Measurements from ENCODE around the gene AGBL1. TPM values are rescaled to one million over a fixed set of nuclear protein-coding genes. Genes with fewer than 3 reads are reported as not detected.

The AGBL1 gene
- total RNA-seq, 1 experiment from 2014 or later, result not detected

DNA sequence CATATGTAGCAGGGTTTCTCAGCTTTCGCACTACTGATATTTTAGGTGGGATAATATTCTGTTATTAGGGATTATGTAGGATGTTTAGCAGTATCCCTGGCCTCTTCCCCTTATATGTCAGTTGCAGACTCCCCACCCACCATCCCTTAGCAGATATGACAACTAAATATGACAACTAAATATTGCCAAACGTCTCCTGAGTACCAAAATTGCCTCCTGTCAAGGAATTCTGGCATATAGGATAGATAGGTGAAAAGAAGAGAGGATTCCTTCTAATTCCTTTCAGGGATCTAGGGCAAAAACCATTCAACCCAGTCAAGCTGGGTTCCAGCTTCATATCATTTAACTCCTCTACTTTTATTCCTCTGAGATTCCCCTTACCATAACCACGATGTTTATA is 759.8 kb downstream of the AGBL1 start:
- Histone ChIP-seq H3K79me2 (ENCODE audit: insufficient read depth, low read length) (no peaks in the 10 kb centered on the region), H3K9me3 (ENCODE audit: control insufficient read depth, low read depth, low read length) (no peaks in the 10 kb centered on the region), H2BK120ac (ENCODE audit: low read depth, low read length, poor library complexity, severe bottlenecking) (no peak overlapping the region), H3K18ac (ENCODE audit: insufficient read length, low read depth, low read length) (no peak overlapping the region), H2BK5ac (ENCODE audit: insufficient read length, low read length) (no peak overlapping the region), H3K4me1 (ENCODE audit: insufficient read depth, low read length) (no peaks in the 10 kb centered on the region), H3K23me2 (ENCODE audit: insufficient read length, low read depth, low read length, poor library complexity, severe bottlenecking) (no peaks in the 10 kb centered on the region), H2BK20ac (ENCODE audit: low read depth, low read length, poor library complexity, severe bottlenecking) (no peak overlapping the region), H4K5ac (ENCODE audit: insufficient read length, low read depth, low read length) (no peak overlapping the region), H3K4me2 (ENCODE audit: insufficient read depth, insufficient read length, low read length) (no peak overlapping the region), H2AFZ (ENCODE audit: low read length) (no peak overlapping the region), H3K23ac (ENCODE audit: insufficient read length, low read depth, low read length) (no peak overlapping the region), H2BK12ac (ENCODE audit: insufficient read length, low read depth, low read length) (no peak overlapping the region), H3K9ac (ENCODE audit: extremely low read depth, insufficient read length, low read length) (no peak overlapping the region), H4K91ac (ENCODE audit: insufficient read length, low read depth, low read length) (no peak overlapping the region), H3T11ph (ENCODE audit: low read length) (no peak overlapping the region), H3K27me3 (ENCODE audit: insufficient read depth, low read length) (no peaks in the 10 kb centered on the region), H3K27ac (ENCODE audit: insufficient read length, low read depth, low read length) (no peak overlapping the region), H3K14ac (ENCODE audit: insufficient read depth, low read length) (no peak overlapping the region), H4K8ac (replicated peaks; ENCODE audit: insufficient read length, low read depth, low read length) (no peak overlapping the region), H4K20me1 (ENCODE audit: control insufficient read depth, insufficient read depth, insufficient read length) (no peaks in the 10 kb centered on the region), H3K79me1 (ENCODE audit: insufficient read depth, low read depth, low read length, poor library complexity, severe bottlenecking) (no peaks in the 10 kb centered on the region), H2BK15ac (ENCODE audit: low read depth, low read length) (no peak overlapping the region), H2AK5ac (ENCODE audit: insufficient read length, low read length) (no peak overlapping the region), H3K56ac (ENCODE audit: insufficient read length, low read depth, low read length) (no peak overlapping the region), H3K4ac (ENCODE audit: low read depth, low read length) (no peak overlapping the region)
- Mint-ChIP-seq H3K4me3 (no peak overlapping the region), H3K27ac (no peak overlapping the region), H3K27me3 (ENCODE audit: low read depth) (no peaks in the 10 kb centered on the region), H3K4me1 (no peaks in the 10 kb centered on the region), H3K9me3 (no peaks in the 10 kb centered on the region), H3K36me3 (ENCODE audit: insufficient read depth in 1 of 3, low read depth in 3 of 3) (no peaks in the 10 kb centered on the region)
- TF ChIP-seq, protein P1, sequence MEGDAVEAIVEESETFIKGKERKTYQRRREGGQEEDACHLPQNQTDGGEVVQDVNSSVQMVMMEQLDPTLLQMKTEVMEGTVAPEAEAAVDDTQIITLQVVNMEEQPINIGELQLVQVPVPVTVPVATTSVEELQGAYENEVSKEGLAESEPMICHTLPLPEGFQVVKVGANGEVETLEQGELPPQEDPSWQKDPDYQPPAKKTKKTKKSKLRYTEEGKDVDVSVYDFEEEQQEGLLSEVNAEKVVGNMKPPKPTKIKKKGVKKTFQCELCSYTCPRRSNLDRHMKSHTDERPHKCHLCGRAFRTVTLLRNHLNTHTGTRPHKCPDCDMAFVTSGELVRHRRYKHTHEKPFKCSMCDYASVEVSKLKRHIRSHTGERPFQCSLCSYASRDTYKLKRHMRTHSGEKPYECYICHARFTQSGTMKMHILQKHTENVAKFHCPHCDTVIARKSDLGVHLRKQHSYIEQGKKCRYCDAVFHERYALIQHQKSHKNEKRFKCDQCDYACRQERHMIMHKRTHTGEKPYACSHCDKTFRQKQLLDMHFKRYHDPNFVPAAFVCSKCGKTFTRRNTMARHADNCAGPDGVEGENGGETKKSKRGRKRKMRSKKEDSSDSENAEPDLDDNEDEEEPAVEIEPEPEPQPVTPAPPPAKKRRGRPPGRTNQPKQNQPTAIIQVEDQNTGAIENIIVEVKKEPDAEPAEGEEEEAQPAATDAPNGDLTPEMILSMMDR (conservative IDR thresholded peaks at IDR 0.05), result no peak
- whole genome bisulfite sequencing (ENCODE audit: extremely low coverage, insufficient read length, low lambda C conversion rate), result no CpG with 5 or more reads among the region's 3 CpGs
- no peak for DNase-seq

Measured in H9 (cell line).